Left forelimb (tissue), 1 donor: ENCODE measurements around the gene CACNA2D3.

Experiments used
- DNase-seq: peaks from one replicate; pipeline ENCODE4 v3.0.0-alpha.2; 2018; ENCODE audit warnings: low spot score

Gene CACNA2D3

DNA sequence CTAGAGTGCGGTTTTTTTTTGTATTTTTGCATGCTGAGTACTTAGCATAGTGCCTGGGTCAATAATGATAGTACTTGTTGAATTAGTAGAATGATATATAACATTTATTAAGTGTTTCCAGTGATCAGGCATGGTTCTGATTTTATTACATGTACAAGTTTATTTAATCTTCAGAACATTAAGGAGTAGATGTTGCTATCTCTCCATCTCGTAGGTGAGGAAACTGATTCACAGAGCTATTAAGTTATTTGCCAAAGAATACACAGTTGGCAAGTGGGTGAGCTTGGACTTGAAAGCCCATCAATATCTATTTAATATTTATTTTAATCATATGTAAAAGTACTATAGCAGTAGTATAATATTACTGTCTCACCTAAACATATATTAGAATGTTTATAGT is 219.5 kb downstream of the CACNA2D3 start:
- no peak for DNase-seq

DNA sequence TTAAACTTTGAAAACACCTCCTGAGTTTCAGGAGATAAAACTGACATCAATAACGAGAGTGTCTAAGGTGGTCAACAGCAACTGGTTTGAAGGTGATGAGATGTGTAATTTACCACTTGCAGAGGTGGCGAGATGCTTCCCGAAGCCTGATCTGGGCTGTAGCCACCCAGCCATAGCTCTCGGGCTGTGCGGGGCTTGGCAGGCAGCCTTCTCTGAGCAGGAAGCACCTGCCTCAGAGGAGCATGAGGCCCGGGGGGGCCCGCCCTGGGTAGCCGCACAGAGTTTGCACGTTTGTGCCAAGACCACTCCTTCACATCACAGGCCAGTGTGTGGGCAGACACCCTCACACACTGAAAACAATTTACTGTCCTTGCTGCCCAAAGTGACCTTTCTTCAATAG is 220.3 kb downstream of the CACNA2D3 start:
- no peak for DNase-seq

DNA sequence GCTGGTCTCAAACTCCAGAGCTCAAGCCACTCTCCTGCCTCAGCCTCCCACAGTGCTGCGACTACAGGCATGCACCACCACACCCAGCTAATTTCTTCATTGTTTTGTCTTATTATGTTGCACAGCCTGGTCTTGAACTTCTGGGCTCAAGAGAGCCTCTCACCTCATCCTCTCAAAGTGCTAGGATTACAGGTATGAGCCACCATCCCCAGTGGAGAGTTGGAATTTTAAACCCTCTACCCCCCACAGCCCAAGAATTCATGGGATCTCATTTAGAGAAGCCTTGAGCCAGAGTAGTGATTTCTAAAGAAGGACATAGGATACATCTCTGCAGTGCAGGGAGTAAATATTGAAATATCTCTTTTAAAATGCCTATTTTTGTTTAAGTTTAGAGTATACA is 221.1 kb downstream of the CACNA2D3 start:
- no peak for DNase-seq

DNA sequence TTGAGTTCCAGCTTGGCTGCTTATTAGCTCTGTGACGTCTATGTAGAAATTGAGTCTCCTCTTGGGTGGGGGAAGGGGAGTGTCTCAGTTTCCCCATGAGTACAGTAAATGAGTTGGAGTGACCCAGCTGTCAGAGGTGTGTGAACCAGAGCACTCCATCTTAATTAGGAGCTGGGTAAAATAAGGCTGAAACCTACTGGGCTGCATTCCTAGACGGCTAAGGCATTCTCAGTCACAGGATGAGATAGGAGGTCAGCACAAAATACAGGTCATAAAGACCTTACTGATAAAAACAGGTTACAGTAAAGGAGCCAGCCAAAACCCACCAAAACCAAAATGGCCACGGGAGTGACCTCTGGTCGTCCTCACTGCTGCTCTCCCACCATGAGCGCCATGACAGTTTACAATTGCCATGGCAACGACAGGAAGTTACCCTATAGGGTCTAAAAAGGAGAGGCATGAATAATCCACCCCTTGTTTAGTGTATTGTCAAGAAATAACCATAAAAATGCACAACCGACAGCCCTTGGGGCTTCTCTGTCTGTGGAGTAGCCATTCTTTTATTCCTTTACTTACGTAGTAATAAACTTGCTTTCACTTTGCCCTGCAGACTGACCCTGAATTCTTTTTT is 222.4 kb downstream of the CACNA2D3 start:
- no peak for DNase-seq

DNA sequence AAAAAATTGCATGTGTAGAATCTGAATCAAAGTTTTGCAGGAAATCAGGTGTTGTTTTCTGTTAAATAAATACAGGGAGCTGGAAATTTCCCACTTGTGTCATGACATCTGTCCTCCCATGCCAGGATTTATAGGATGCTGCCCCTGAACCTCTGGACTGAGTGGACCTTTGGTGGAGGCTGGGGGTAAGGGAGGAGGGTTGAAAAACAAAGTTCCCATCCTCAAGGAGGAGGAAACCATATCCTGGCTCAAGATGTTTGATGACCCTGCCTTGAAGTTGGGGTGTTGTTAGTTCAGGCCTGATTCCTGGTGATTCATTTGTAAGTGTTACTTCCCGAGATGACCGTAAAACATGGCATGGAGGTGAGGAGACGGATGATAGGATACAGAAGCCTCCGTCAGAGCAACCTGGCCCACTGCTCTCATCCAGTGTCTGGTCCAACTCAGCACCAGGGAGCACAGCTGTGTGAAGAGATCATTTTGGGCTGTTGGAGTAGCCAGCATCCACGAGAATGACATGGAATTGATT is 223.6 kb downstream of the CACNA2D3 start:
- DNase-seq, result no peak

DNA sequence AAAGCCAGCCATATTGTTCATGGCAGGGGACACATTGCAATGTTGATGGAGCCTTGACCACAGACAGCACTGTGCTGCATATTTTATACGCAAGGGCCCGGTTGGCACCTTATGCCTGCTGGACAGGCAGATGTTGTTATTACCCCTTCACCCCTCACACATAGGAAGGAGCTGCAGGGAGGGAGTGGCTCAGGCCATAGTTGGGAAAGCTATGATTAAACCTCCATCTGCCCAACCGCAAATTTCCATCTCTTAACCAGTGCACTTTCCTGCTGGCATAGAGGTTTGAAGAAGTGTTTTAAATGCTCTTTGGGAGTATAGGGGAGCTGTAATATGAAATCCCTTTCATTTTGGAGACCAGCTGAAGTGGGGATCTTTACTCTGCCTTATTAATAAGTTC is 224.7 kb downstream of the CACNA2D3 start:
- no peak for DNase-seq

DNA sequence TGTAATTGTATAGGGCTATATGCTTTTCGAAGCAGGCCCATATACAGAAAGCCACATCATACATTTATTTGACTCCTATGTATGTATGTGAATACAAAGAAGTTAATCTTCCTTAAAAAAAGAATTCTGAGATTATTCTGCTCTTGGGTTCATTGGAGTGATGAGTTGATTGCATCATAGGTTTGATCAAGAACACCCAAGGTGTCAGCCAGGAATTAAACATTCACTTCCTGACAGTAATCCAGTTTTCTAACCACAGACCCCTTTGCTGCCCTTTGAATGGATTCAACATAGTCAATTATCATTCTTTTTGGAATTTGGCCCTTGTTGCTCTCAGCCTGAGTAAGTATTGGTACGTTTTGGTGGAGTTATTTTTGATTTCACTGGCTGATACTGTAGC is 225.6 kb downstream of the CACNA2D3 start:
- no peak for DNase-seq

DNA sequence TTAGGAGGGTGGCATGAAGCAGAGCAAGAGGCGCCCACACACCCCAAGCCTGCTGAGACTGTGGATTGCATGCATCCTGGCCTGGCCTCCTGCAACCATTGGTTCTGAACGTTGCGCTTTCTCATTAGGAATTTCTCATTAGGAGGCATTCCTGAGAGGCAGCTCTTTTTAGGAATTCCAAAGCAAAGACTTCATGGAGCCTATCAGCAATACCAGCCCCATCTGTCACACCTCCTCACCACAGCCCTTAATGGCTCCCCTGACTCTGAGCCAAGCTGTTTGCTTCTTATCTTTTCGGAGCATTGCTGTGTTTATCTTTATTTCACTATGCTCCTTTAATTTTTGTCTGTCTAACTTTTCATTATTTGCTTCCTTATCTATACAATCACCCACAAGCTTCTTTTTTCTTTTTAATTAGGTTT is 226.9 kb downstream of the CACNA2D3 start:
- no peak for DNase-seq

DNA sequence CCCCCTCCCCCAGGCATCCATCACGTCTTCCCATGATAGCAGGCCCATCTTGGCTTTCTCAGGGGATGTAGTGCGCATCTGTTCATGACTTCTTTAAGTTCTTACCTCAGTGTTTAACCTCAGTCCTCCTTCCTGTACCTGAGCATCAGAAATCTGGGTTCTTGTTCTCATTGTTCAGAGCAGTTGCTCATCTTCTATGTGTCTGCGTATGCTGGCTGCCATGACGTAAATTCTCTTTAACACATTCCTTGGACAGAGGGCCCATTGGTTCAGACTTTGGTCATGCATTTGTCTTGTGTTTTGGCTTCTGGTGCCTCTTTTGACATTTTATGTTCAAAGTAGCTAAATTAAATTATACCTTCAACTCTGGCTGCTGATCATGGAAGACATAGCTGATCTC is 227.3 kb downstream of the CACNA2D3 start:
- no peak for DNase-seq

DNA sequence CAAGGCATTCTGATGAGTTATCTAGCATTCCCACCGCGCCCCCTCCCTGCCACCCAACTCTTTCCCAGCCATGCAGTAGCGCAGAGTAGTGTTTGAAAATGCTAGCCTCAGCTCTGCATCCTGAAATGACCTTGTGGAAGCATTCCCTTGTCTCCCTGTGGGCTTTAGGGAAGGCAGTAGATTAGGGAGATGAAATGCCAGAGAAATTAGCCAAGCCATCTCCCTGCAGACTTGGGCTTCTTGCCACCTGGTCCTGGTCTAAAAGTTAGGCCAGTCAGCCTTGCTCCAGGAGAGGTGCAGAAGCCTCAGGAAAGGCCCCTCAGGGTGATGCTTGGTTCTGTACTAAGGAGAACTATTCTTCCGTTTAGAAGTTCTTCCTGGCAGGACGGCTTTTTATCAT is 231.2 kb downstream of the CACNA2D3 start:
- no peak for DNase-seq

DNA sequence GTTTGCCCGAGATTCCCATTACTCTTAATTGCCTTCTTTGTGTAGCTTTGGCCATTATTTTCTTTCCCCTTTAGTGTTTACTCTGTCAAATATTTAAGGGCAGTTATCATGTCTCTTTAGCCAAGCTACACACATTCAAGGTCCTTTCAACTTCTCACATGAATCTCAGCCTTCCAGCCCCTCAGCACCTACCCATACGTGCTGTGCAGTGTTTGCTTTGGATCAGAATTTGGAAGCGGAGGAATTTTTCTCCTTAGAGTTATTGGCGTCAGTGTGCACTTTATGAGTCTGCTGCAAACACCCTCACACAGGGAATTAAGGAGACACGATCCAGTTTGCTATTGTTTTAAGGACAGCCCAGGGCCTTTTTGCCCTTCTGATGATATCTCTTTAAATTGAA is 231.6 kb downstream of the CACNA2D3 start:
- DNase-seq, result no peak

DNA sequence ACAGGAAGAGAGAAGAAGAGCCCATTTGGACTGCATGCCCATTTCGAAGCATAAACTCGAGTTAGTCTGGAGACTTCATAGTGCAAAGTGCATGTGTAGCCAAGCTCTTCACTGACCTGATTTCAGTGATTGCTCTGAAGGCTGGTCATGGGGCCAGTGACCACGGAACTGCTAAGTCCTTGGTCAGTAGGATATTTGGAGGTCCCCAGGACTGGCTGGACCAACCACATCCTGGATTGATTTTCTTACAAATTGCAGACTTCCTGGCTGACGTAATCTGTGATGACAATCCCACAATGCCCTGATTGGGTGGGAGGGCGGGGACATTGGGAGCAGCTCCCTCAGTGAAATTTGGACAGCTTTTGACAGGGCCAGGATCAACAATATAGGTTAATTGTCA is 233.4 kb downstream of the CACNA2D3 start:
- no peak for DNase-seq

DNA sequence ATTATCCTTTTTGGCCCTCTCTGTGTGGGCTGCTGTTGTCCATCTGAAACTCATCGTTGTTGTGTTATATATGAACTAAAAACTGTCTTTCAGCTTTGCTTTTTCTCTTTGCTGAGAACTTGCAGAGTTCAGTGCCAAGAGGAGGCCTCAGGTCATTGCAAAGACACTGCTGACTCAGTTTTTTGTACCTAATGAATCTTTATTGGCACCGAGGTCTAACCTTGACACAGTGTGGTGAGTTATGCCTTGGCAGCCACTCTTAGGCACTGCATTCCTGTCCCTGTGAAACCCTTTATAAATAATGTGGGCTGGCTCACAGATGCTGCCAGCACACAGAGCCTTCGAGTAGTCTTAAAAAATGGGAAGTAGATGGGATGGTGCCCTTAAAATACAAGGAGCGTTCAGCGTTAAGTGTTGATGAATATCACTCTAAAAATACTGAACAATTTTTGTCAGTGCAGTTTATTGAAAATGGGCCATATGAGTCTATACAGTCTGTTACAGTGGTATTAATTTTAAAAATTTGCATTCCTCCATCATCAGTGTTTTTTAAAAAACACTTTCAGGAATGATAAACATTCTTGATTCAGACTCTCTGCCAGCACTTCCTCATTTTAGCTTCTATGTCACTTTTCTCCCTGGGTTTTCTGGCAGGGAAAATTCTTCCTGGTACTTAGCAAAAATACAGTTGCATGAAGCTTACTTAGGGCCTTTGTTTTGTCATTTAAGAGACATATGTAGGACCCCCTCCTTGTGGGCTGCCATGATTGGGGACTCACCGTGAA is 234.1 kb downstream of the CACNA2D3 start:
- DNase-seq, result no peak

DNA sequence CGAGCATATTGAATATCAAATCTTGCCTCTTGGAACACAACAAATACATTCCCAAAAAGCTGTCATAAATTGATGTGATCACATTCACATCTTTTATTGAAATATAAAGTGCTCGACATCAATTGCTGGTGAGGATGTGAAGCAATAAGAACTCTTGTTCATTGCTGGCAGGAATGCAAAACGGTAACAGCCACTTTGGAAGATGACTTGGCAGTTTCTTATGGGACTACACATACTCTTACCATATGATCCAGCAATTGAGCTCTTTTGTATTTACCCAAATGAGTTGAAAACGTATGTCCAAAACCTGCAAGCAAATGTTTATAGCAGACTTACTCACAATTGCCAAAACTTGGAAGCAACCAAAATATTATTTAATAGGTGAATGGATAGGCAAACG is 234.9 kb downstream of the CACNA2D3 start:
- no peak for DNase-seq

DNA sequence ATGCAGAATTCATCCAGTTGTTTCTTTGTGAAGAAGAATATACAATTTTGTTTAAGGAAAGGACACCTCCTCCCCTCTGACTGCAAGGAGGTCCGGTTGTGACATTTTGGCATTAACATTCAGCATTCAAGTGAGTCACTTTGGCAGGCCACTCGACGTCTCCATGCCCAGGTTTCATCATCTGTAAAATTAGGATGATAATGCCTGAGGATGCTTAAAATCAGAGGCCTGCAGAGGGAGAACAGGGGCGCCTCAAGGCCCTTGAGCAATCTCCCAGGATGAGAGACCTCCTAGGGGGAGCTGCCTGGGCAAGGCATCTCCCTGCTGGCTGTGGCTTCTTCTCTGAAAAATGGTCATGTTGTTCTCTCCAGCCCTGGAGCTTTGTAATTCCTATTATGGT is 236.0 kb downstream of the CACNA2D3 start:
- DNase-seq, result no peak

DNA sequence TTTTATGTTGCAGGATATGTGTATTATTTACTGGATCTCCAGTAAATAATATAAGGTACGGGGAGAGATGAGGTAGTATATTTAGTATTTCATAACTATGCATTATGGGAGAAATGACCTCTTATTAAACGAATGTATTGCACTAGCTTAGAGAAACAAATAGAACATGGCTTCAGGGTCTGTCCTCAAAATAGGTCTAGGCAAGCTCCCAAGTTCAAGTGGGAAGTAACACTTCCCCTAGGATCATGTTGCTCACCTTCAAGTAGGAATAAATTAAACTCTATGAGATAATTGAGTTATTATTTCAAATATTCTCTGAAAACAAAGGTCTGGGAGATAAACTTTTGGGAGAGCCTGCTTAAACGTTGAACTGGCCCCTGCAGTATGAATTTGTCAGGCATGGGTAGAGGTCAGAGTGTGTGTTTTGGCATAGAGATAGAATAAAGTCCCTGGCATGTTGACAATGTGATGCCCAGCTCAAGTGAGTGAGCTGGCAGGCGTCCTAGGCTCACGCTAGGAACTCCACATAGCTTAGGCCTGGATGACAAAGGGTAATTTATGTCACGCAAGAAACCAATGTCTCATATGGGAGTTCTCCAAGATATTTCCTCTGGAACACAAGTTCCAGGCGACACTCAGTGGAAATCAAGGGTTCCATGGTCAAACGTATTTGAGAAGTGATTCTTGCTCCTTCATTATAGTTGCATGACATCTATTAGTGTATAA is 236.8 kb downstream of the CACNA2D3 start:
- DNase-seq, result no peak

DNA sequence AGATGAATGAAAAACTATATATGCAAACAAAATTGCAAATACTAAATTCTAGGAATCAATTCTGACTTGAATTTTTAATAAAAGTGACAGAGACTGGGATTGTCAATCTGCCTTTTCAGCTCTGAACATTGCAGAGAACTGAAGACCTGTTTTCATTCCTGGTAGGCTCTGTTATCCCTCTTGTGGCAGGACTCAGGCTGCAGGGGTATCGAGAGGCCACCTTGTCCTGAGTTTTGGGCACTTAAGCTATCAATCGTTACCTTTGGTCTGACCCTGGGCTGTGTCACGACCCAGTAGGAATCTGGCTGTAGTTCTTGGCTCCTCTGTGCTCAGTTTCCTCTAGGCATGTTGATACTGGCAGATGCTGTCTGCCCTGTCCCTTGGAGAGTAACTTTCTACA is 238.0 kb downstream of the CACNA2D3 start:
- DNase-seq, result no peak

DNA sequence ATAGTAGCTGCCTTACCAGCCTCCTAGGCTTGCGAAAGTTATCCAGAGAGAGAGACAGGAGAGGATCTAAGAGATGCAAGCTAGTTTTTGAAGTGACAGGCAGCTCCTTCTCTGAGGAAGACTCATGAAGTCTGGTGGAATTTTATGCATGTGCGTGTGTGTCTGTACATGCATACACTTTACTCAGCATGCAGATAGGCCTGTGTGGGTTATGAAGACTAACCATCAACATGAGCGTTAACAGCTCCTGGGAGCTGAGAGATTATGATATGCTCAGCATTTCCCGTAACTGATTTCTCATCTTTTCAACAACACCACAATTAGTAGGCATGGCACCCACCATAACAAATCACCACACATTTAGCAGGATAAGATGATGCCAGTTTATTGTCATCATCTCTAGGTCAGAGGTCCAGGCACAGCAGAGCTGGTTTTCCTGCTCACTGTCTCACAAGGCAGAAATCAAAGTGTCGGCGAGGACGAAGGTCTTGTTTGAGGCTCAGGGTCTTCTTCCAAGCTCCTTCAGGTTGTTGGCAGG is 239.5 kb downstream of the CACNA2D3 start:
- DNase-seq, result no peak

DNA sequence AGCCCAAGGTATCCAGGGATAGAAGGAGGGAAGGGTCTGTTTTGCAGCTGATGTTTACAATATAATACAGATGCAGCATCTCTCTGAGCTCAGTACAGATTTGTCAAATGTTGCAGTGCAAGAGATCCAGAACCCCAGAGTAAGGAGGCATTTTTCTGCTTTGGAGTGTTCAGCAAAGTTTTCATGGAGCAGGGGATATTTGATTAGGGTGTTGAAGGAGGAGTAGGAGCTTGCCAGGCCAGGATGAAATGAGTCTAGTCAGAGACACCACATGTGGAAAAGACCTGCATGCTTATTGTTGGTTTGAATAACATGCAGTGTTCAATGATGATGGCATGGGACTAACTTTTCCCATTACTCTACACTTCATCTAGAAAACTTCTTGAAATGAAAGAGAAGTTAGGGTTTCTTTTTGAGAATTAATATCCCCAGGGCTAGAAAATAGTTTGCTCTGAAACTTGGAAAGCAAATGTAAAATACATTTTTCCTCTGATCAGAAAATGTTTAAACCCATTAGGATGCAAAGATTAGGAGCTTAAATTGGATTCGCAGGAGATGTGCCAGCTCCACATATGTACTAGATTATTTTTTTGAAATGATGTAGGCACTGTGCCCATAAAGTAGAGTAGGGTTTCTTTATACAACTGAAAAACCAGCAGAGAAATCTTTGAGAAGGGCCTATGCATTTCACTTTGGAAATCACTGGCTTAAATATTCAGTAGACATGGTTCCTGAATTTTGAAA is 243.8 kb downstream of the CACNA2D3 start:
- DNase-seq, result no peak

DNA sequence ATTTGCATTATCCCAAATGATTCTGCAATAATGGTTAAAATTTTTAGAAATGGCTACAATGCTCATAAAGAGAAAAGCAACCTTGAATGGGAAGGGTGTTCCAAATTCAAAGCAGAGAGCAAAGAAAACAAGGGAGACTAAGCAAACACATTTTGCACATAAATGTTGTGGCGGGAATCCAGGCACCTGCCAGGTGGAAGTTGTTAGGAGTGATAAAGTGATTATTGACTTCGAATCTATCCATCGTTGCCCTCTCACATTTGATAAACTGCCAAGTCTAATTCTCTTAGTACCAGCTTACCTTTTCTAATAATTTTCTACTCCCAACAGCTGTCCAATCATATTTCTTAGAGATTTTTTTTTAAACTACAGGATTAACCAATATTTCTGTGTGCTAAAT is 244.5 kb downstream of the CACNA2D3 start:
- DNase-seq, result no peak

DNA sequence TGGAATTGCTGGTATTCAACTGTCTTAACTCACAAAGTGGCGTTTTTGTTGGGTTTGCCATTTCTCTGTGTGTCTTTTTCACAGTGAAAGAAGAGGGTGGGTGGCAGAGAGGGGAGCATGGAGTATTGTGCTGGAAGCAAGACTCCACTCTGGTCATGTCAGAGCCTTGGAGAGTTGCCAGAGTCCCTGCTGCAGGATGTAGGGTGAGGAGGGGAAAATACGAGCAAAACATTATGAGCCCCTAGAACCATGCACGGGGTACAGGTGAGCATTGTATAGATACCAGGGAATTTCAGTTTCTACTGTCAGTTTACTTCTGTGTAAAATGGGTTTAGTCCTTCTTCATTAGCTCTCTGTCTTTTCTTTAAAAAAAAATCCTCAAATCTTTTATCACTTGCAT is 249.9 kb downstream of the CACNA2D3 start:
- no peak for DNase-seq
